Thyroid gland (tissue), 4 donors: ENCODE data around the gene KRT23. TPM values are rescaled to one million over a fixed set of nuclear protein-coding genes. Genes with fewer than 3 reads are reported as not detected.

ENCODE experiments used
- DNase-seq, 2 donors: peaks; one replicate each; pipeline ENCODE4 v3.0.0-alpha.2; 2019
- H3K27ac ChIP-seq, 3 donors: fragments of 200-600 bp; sonication (generic); 1 replicate in 2 of 3; 2 replicates in 1 of 3; pipeline ENCODE4 v1.5.1; 2016 to 2019; ENCODE audit warnings: mild to moderate bottlenecking in 1 of 3, moderate library complexity in 1 of 3
- H3K27me3 ChIP-seq: fragments of 200-600 bp; sonication (generic); one replicate; pipeline ENCODE4 v1.5.1; 2019
- H3K36me3 ChIP-seq, 2 donors: fragments of 200-600 bp; sonication (generic); one replicate each; pipeline ENCODE4 v1.5.1; 2016 to 2019
- H3K4me1 ChIP-seq, 2 donors: fragments of 200-600 bp; sonication (generic); one replicate each; pipeline ENCODE4 v1.5.1; 2017 to 2019
- H3K4me3 ChIP-seq, 3 donors: fragments of 200-600 bp; sonication (generic); replicated peaks in 1 of 3; 1 replicate in 2 of 3; 2 replicates in 1 of 3; pipeline ENCODE4 v1.5.1; 2016; ENCODE audit warnings: mild to moderate bottlenecking in 1 of 3
- H3K9me3 ChIP-seq: fragments of 200-600 bp; sonication (generic); one replicate; pipeline ENCODE4 v1.5.1; 2017
- CTCF ChIP-seq, 6 experiments: fragments of 200-600 bp in 3 of 6; fragments of 450-650 bp in 3 of 6; sonication (generic) in 3 of 6; IDR thresholded peaks; one replicate each; pipeline ENCODE4 v1.5.1; 2016 to 2019; ENCODE audit warnings: antibody characterized with exemption in 6 of 6, mild to moderate bottlenecking in 2 of 6, inconsistent platforms in 1 of 6, moderate library complexity in 1 of 6
- POLR2A ChIP-seq, 2 donors: fragments of 450-650 bp; IDR thresholded peaks; one replicate each; pipeline ENCODE4 v1.6.1; 2017; ENCODE audit warnings: antibody characterized with exemption in 2 of 2, mild to moderate bottlenecking in 2 of 2, moderate library complexity in 1 of 2
- WGBS, 2 donors: methylation state at CpG; one replicate each; pipeline ENCODE4 v1.1.5; 2017; 5-methylcytosine and 5-hydroxymethylcytosine counted together
- intact Hi-C: fragments of 100-400 bp; cut with DNase I; formaldehyde crosslinking; loops from one replicate; pipeline ENCODE4 v1.15.1; 2023
- total RNA-seq, 4 donors: library from RNA; depleted of rRNA; stranded (reverse); fragments of >200 nt; gene quantifications; one replicate each; pipeline ENCODE4 v1.2.3, GENCODE V29; 2016

Gene KRT23
- 1 to 10 TPM in 1 of 4 donors, not detected in 3; 4.6 TPM for total RNA-seq

- H3K4me1 ChIP-seq = peaks cover 0 to 10% of the 10 kb centered on the region in 2 donors
- H3K27me3 ChIP-seq = no peaks in the 10 kb centered on the region
- 55 to 57% methylated on average over 9 of the region's 9 CpGs for WGBS, 2 donors
- H3K4me3 ChIP-seq = no peak within 1 kb of the TSS
- H3K36me3 ChIP-seq = no peaks in the 10 kb centered on the region
- no peaks in the 10 kb centered on the region for H3K9me3 ChIP-seq
- DNase-seq = no peak
- H3K27ac ChIP-seq = no peak within 1 kb of the TSS
- intact Hi-C loops = no loop called here
- TF ChIP-seq POLR2A (IDR thresholded peaks at IDR 0.05) = no peak
- TF ChIP-seq CTCF (IDR thresholded peaks at IDR 0.05) = no peak
Observed at GRCh38 chr17:40937384-40937819, at the start of gene KRT23. Gene KRT23, minus strand, starts transcription at chr17:40937646. Its CDS starts 1,043 bp downstream, at chr17:40936603.

- no peak overlapping the region for H3K27ac ChIP-seq
- no peaks in the 10 kb centered on the region for H3K4me1 ChIP-seq
- no peaks in the 10 kb centered on the region for H3K27me3 ChIP-seq
- DNase-seq = no peak
- H3K4me3 ChIP-seq = no peak overlapping the region
- TF ChIP-seq POLR2A (IDR thresholded peaks at IDR 0.05) (no peak), CTCF (IDR thresholded peaks at IDR 0.05) (no peak)
- H3K9me3 ChIP-seq = no peaks in the 10 kb centered on the region
- intact Hi-C loops = no loop called here
- H3K36me3 ChIP-seq = no peaks in the 10 kb centered on the region
- WGBS, 2 donors = 47 to 48% methylated on average over 8 of the region's 8 CpGs
Observed at GRCh38 chr17:40986920-40987319, 49.5 kb upstream of the KRT23 start.

GRCh38 chr17:40984226-40984625 is 46.8 kb upstream of the KRT23 start, which contains the start of gene KRT40:
Gene KRT40, minus strand, starts transcription at chr17:40984326. Its CDS starts 53 bp downstream, at chr17:40984273.
- Histone ChIP-seq H3K36me3 (no peaks in the 10 kb centered on the region), H3K4me3 (no peak within 1 kb of the TSS), H3K4me1 (no peaks in the 10 kb centered on the region), H3K27me3 (no peaks in the 10 kb centered on the region), H3K9me3 (no peaks in the 10 kb centered on the region), H3K27ac (no peak within 1 kb of the TSS)
- DNase-seq = no peak
- intact Hi-C loops = no loop called here
- TF ChIP-seq POLR2A (IDR thresholded peaks at IDR 0.05) = no peak
- TF ChIP-seq CTCF (IDR thresholded peaks at IDR 0.05) = no peak
- WGBS, 2 donors = 69 to 77% methylated on average over 3 of the region's 3 CpGs

GRCh38 chr17:40981115-40981514 is 43.7 kb upstream of the KRT23 start:
- H3K27ac ChIP-seq = no peak overlapping the region
- no peaks in the 10 kb centered on the region for H3K9me3 ChIP-seq
- intact Hi-C loops = no loop called here
- no peak for TF ChIP-seq CTCF (IDR thresholded peaks at IDR 0.05)
- no peak for TF ChIP-seq POLR2A (IDR thresholded peaks at IDR 0.05)
- no peak overlapping the region for H3K4me3 ChIP-seq
- 51 to 64% methylated on average over 5 of the region's 5 CpGs for WGBS, 2 donors
- no peaks in the 10 kb centered on the region for H3K27me3 ChIP-seq
- no peak for DNase-seq
- no peaks in the 10 kb centered on the region for H3K4me1 ChIP-seq
- no peaks in the 10 kb centered on the region for H3K36me3 ChIP-seq

GRCh38 chr17:40980596-40980995 is 43.1 kb upstream of the KRT23 start:
- no peaks in the 10 kb centered on the region for H3K36me3 ChIP-seq
- H3K27ac ChIP-seq = no peak overlapping the region
- no peaks in the 10 kb centered on the region for H3K9me3 ChIP-seq
- WGBS, 2 donors = 42 to 44% methylated on average over 8 of the region's 8 CpGs
- no peak overlapping the region for H3K4me3 ChIP-seq
- no peak for TF ChIP-seq POLR2A (IDR thresholded peaks at IDR 0.05)
- TF ChIP-seq CTCF (IDR thresholded peaks at IDR 0.05) = no peak
- DNase-seq = no peak
- intact Hi-C loops = no loop called here
- H3K27me3 ChIP-seq = no peaks in the 10 kb centered on the region
- H3K4me1 ChIP-seq = no peaks in the 10 kb centered on the region
